BJ (cell line): Measurements from ENCODE around the gene RECK. TPM values are rescaled to one million over a fixed set of nuclear protein-coding genes. Genes with fewer than 3 reads are reported as not detected.

Experiments
- CTCF ChIA-PET: fragments of 350-600 bp; formaldehyde crosslinking; extraction: SDS; loops from one replicate; lab custom pipeline; 2021; ENCODE audit warnings: antibody characterized with exemption, inconsistent platforms; lab: Yijun Ruan, JAX
- POLR2A ChIA-PET: fragments of 300-600 bp; sonication (Branson Sonifier 250); formaldehyde crosslinking; extraction: SDS; loops from one replicate; lab custom pipeline; 2021; ENCODE audit warnings: antibody characterized with exemption; lab: Charles Lee
- DNase-seq: peaks from one replicate; pipeline ENCODE4 v3.0.0-alpha.2; 2011; ENCODE audit warnings: low read depth
- H3K27me3 ChIP-seq: 2 replicates; pipeline ENCODE4 v1.6.0; 2011; ENCODE audit warnings: low read length; ENCODE audit not compliant: control insufficient read depth, insufficient read depth
- H3K36me3 ChIP-seq: 2 replicates; pipeline ENCODE4 v1.5.1; 2011; ENCODE audit warnings: low read length; ENCODE audit not compliant: control insufficient read depth, insufficient read depth
- H3K4me3 ChIP-seq: 2 replicates; pipeline ENCODE4 v1.5.1; 2011; ENCODE audit warnings: low read depth, mild to moderate bottlenecking, control low read depth, low read length
- CTCF ChIP-seq: IDR thresholded peaks from 2 replicates; pipeline ENCODE4 v1.5.1; 2011; ENCODE audit warnings: low read depth, mild to moderate bottlenecking, control low read depth, inconsistent platforms, low read length, moderate library complexity; ENCODE audit not compliant: insufficient read depth
- polyA plus RNA-seq: library from polyadenylated mRNA; depleted of rRNA; stranded (reverse); fragments of >200 nt; gene quantifications from 2 replicates; pipeline ENCODE4 v1.2.3, GENCODE V29; 2011

The RECK gene
- polyA plus RNA-seq, 1 experiment = 59.8 TPM

- DNase-seq = peak; percentile 45
- H3K27me3 ChIP-seq = no peaks in the 10 kb centered on the region
- TF ChIP-seq CTCF = no peak
- CTCF ChIA-PET = interaction anchor here (1.8 to 2.9 kb wide), 3 partner anchors 11 to 99 kb away, joined by 5 to 13 read pairs (median 8); partner anchors contain the start of gene CLTA
- POLR2A ChIA-PET = no interaction called here
- no peak overlapping the region for H3K4me3 ChIP-seq
- H3K36me3 ChIP-seq = peaks cover 3% of the 10 kb centered on the region
Observed at GRCh38 chr9:36091026-36091953, 54.6 kb downstream of the RECK start.

- H3K27me3 ChIP-seq = no peaks in the 10 kb centered on the region
- H3K4me3 ChIP-seq = no peak overlapping the region
- DNase-seq = no peak
- H3K36me3 ChIP-seq = peaks cover 2% of the 10 kb centered on the region; the same call in 1 of the 2 replicates
- ChIA-PET CTCF (interaction anchor here (0.8 to 2.9 kb wide), 3 partner anchors 11 to 83 kb away, joined by 3 to 13 read pairs (median 8); no protein-coding TSS in a partner anchor), POLR2A (interaction anchor here (0.6 kb wide), 1 partner anchor 278 kb away, joined by 5 read pairs; no protein-coding TSS in a partner anchor)
- no peak for TF ChIP-seq CTCF
Observed at GRCh38 chr9:36092014-36092413, 55.3 kb downstream of the RECK start.

GRCh38 chr9:36092509-36093215 lies 55.9 kb downstream of the RECK start:
- Histone ChIP-seq H3K27me3 (no peaks in the 10 kb centered on the region), H3K36me3 (peaks cover 1% of the 10 kb centered on the region; the same call in 1 of the 2 replicates), H3K4me3 (no peak overlapping the region)
- TF ChIP-seq CTCF = no peak
- no peak for DNase-seq
- CTCF ChIA-PET = interaction anchor here (0.8 to 2.9 kb wide), 3 partner anchors 10 to 84 kb away, joined by 3 to 13 read pairs (median 8); no protein-coding TSS in a partner anchor
- POLR2A ChIA-PET = interaction anchor here (0.6 kb wide), 1 partner anchor 278 kb away, joined by 5 read pairs; no protein-coding TSS in a partner anchor

- CTCF ChIA-PET = interaction anchor here (1.8 to 2.9 kb wide), 2 partner anchors 9 to 85 kb away, joined by 8 to 13 read pairs; no protein-coding TSS in a partner anchor
Observed at GRCh38 chr9:36093384-36093783, 56.7 kb downstream of the RECK start.

More at GRCh38 chr9:36093384-36093783, 56.7 kb downstream of the RECK start:
- no peak for DNase-seq
- no peak for TF ChIP-seq CTCF
- Histone ChIP-seq H3K4me3 (no peak overlapping the region), H3K36me3 (no peaks in the 10 kb centered on the region), H3K27me3 (no peaks in the 10 kb centered on the region)
- POLR2A ChIA-PET = no interaction called here
